K562 (cell line): ENCODE results near the gene MYLK2. TPM values are rescaled to one million over a fixed set of nuclear protein-coding genes. Genes with fewer than 3 reads are reported as not detected.

Source experiments
- HMG20A ChIP-seq: fragments of 450-650 bp; formaldehyde crosslinking; conservative IDR thresholded peaks from 2 replicates; pipeline ENCODE4 v1.4.0; 2020; ENCODE audit warnings: mild to moderate bottlenecking, mixed read lengths
- MEIS2 ChIP-seq: fragments of 450-650 bp; IDR thresholded peaks from 2 replicates; pipeline ENCODE4 v1.6.1; 2014; ENCODE audit warnings: mild to moderate bottlenecking; ENCODE audit not compliant: partially characterized antibody
- POLR2B ChIP-seq: fragments of 450-650 bp; IDR thresholded peaks from 2 replicates; pipeline ENCODE4 v1.6.1; 2018; ENCODE audit warnings: low read depth; ENCODE audit not compliant: partially characterized antibody
- SMAD3 ChIP-seq: fragments of 450-650 bp; formaldehyde crosslinking; conservative IDR thresholded peaks from 2 replicates; pipeline ENCODE4 v1.4.0; 2020; ENCODE audit warnings: mild to moderate bottlenecking
- SP2 ChIP-seq: IDR thresholded peaks from 2 replicates; pipeline ENCODE4 v1.6.1; 2011; ENCODE audit warnings: mild to moderate bottlenecking, low read depth, low read length, moderate library complexity; ENCODE audit not compliant: poor library complexity, severe bottlenecking; ENCODE audit errors: extremely low read depth
- ZNF586 ChIP-seq: fragments of 450-650 bp; formaldehyde crosslinking; conservative IDR thresholded peaks from 2 replicates; pipeline ENCODE4 v1.4.0; 2020; ENCODE audit warnings: mild to moderate bottlenecking, moderate library complexity
- polyA plus RNA-seq, 8 experiments: library from polyadenylated mRNA; depleted of rRNA in 4 of 8; stranded (reverse) in 5 of 8; unstranded in 3 of 8; fragments of >200 nt; fragmentation: Nextera tagmentation in 2 of 8; fragmentation: Illumina TruSeq in 1 of 8; extraction: Ambion mirVana in 2 of 8; extraction: Trizol in 1 of 8; gene quantifications; 2 replicates each; pipeline versions ENCODE4 v1.2.1 to v1.2.3, GENCODE V29; 2011 to 2014; ENCODE audit warnings: inconsistent platforms in 1 of 8, missing spikeins in 1 of 8
- total RNA-seq, 7 experiments: library from RNA; depleted of rRNA in 6 of 7; stranded (reverse); fragments of >200 nt in 6 of 7; fragmentation: Illumina TruSeq in 2 of 7; extraction: Trizol in 2 of 7; gene quantifications; 2 replicates each; pipeline versions ENCODE4 v1.2.1 to v1.2.3, GENCODE V29; 2011 to 2021; ENCODE audit warnings: low replicate concordance in 1 of 7
- TF ChIP-seq, protein P1 (sequence below): fragments of 250-450 bp; sonication (Bioruptor Pico); IDR thresholded peaks from 2 replicates; pipeline ENCODE4 v1.8.0; 2022; ENCODE audit warnings: moderate library complexity, mild to moderate bottlenecking, inconsistent platforms
- TF ChIP-seq, protein P2 (sequence below), 2 experiments: fragments of 450-650 bp; conservative IDR thresholded peaks; 2 replicates each; pipeline ENCODE4 v1.6.1; 2017; ENCODE audit warnings: mild to moderate bottlenecking in 2 of 2, moderate library complexity in 2 of 2

The MYLK2 gene
- total and polyA plus RNA-seq, 9 of the 15 experiments (the other 6 are each of a cell fraction or from before 2014, with no cell fraction given) = 0.07 to 0.53 (median 0.18) TPM; not detected in 2

DNA sequence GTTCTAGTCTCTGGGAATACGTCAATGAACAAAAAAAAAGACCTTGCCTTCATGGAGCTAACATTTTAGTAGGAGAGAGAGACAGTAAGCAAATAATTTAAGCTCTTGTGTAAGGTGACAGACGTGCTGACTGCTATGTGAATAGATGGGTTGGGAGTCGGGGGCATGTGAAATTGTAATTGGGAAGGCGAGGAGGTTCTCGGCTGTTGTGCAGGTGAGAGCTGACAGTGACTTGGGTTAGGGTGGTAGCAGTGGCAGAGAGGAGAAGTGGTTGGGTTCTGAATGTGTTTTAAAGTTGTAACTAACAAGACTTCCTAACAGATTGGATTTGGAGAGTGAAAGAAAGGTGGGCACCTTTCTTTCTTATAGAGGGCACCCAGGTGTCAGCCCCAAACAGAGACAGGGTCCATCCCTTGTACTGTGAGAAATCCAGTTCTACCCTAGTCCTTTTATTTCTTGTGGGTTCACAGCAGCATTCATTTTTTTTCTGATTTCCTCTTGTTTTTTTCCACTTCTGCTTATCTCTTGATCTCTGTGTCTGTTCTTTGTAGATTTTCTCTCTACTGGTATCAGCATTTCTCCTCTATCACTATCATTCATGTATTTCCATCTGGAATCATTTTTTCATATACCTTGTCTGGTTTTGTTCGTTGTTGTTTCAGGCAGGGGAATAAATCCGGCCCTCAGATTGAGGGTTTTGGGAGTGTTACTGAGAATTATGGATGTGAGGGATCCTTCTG, 15.4 kb upstream of the MYLK2 start (continued):
- TF ChIP-seq MEIS2 = no peak
- TF ChIP-seq SP2 = no peak
- peak; percentile 29 for TF ChIP-seq POLR2B
- TF ChIP-seq SMAD3 (CRISPR knock-in tag) = no peak
- TF ChIP-seq, protein P1, sequence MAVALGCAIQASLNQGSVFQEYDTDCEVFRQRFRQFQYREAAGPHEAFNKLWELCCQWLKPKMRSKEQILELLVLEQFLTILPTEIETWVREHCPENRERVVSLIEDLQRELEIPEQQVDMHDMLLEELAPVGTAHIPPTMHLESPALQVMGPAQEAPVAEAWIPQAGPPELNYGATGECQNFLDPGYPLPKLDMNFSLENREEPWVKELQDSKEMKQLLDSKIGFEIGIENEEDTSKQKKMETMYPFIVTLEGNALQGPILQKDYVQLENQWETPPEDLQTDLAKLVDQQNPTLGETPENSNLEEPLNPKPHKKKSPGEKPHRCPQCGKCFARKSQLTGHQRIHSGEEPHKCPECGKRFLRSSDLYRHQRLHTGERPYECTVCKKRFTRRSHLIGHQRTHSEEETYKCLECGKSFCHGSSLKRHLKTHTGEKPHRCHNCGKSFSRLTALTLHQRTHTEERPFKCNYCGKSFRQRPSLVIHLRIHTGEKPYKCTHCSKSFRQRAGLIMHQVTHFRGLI (CRISPR knock-in tag) = no peak
- no peak for TF ChIP-seq HMG20A (CRISPR knock-in tag)
- TF ChIP-seq ZNF586 (CRISPR knock-in tag) = 0 out of 2 replicates have a peak, but pooled peaks have one; percentile 16
- TF ChIP-seq, protein P2, sequence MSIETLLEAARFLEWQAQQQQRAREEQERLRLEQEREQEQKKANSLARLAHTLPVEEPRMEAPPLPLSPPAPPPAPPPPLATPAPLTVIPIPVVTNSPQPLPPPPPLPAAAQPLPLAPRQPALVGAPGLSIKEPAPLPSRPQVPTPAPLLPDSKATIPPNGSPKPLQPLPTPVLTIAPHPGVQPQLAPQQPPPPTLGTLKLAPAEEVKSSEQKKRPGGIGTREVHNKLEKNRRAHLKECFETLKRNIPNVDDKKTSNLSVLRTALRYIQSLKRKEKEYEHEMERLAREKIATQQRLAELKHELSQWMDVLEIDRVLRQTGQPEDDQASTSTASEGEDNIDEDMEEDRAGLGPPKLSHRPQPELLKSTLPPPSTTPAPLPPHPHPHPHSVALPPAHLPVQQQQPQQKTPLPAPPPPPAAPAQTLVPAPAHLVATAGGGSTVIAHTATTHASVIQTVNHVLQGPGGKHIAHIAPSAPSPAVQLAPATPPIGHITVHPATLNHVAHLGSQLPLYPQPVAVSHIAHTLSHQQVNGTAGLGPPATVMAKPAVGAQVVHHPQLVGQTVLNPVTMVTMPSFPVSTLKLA (conservative IDR thresholded peaks at IDR 0.05) = no peak
